Smooth muscle cell (in vitro differentiated cells): ENCODE results near the gene LSM14B. TPM values are rescaled to one million over a fixed set of nuclear protein-coding genes. Genes with fewer than 3 reads are reported as not detected.

Experiments
- DNase-seq: peaks from one replicate; lab custom pipeline; 2025; ENCODE audit not compliant: unreplicated experiment; lab: John Stamatoyannopoulos, UW
- H2AFZ ChIP-seq: fragments of 200-600 bp; sonication (generic); 2 replicates; pipeline ENCODE4 v1.6.0; 2016; ENCODE audit warnings: antibody characterized with exemption, low read depth, mild to moderate bottlenecking
- H3F3A ChIP-seq: fragments of 200-600 bp; sonication (generic); 2 replicates; pipeline ENCODE4 v1.6.0; 2017; ENCODE audit warnings: antibody characterized with exemption, low read depth
- H3K27ac ChIP-seq: fragments of 200-600 bp; sonication (generic); 2 replicates; pipeline ENCODE4 v1.5.1; 2016; ENCODE audit warnings: low read depth, mild to moderate bottlenecking
- H3K27me3 ChIP-seq: fragments of 200-600 bp; sonication (generic); 2 replicates; pipeline ENCODE4 v1.6.1; 2016; ENCODE audit warnings: low read depth, mild to moderate bottlenecking
- H3K36me3 ChIP-seq: fragments of 200-600 bp; sonication (generic); 2 replicates; pipeline ENCODE4 v1.5.1; 2016; ENCODE audit warnings: low read depth
- H3K4me1 ChIP-seq: fragments of 200-600 bp; sonication (generic); 2 replicates; pipeline ENCODE4 v1.5.1; 2016; ENCODE audit warnings: low read depth
- H3K4me2 ChIP-seq: fragments of 200-600 bp; sonication (generic); 2 replicates; pipeline ENCODE4 v1.6.0; 2016; ENCODE audit warnings: mild to moderate bottlenecking
- H3K4me3 ChIP-seq: fragments of 200-600 bp; sonication (generic); 2 replicates; pipeline ENCODE4 v1.5.1; 2016; ENCODE audit warnings: mild to moderate bottlenecking
- H3K79me2 ChIP-seq: fragments of 200-600 bp; sonication (generic); 2 replicates; pipeline ENCODE4 v1.6.0; 2016; ENCODE audit warnings: low read depth, mild to moderate bottlenecking
- H3K9ac ChIP-seq: fragments of 200-600 bp; sonication (generic); 2 replicates; pipeline ENCODE4 v1.6.0; 2016; ENCODE audit warnings: low read depth
- H3K9me3 ChIP-seq: fragments of 200-600 bp; sonication (generic); replicated peaks from 2 replicates; pipeline ENCODE4 v1.5.1; 2016; ENCODE audit warnings: low read depth
- H4K20me1 ChIP-seq: fragments of 200-600 bp; sonication (generic); 2 replicates; pipeline ENCODE4 v1.6.0; 2016; ENCODE audit warnings: low read depth
- CTCF ChIP-seq: fragments of 200-600 bp; sonication (generic); IDR thresholded peaks from 2 replicates; pipeline ENCODE4 v1.5.1; 2017; ENCODE audit warnings: borderline replicate concordance, mild to moderate bottlenecking, antibody characterized with exemption; ENCODE audit not compliant: insufficient read depth, poor library complexity, severe bottlenecking
- WGBS: methylation state at CpG from one replicate; pipeline ENCODE4 v1.1.7; 2016; ENCODE audit warnings: low lambda C conversion rate; 5-methylcytosine and 5-hydroxymethylcytosine counted together
- polyA plus RNA-seq: library from polyadenylated mRNA; unstranded; fragments of >200 nt; fragmentation: Nextera tagmentation; extraction: Ambion mirVana; gene quantifications from 2 replicates; pipeline ENCODE4 v1.2.1, GENCODE V29; 2016
- total RNA-seq: library from RNA; depleted of rRNA; stranded (reverse); fragments of >200 nt; gene quantifications from 2 replicates; pipeline ENCODE4 v1.2.3, GENCODE V29; 2014

Gene LSM14B
- total and polyA plus RNA-seq, 2 experiments from 2014 or later: 5.6 to 21.5 TPM

- no peak overlapping the region for H3K4me2 ChIP-seq
- H3K27me3 ChIP-seq: no peaks in the 10 kb centered on the region
- no peaks in the 10 kb centered on the region for H3K9me3 ChIP-seq
- H4K20me1 ChIP-seq: no peaks in the 10 kb centered on the region
- no peaks in the 10 kb centered on the region for H3K36me3 ChIP-seq
- no peaks in the 10 kb centered on the region for H3K79me2 ChIP-seq
- no peak overlapping the region for H3K4me3 ChIP-seq
- no peak for TF ChIP-seq CTCF
- no peak for DNase-seq
- H3F3A ChIP-seq: no peaks in the 10 kb centered on the region
- no peak overlapping the region for H3K9ac ChIP-seq
- 75% methylated on average over 4 of the region's 7 CpGs for WGBS
- H3K27ac ChIP-seq: no peak overlapping the region
- H3K4me1 ChIP-seq: no peaks in the 10 kb centered on the region
- H2AFZ ChIP-seq: no peak overlapping the region
These were observed 17.4 kb upstream of the LSM14B start for GRCh38 chr20:62104791-62105345.

DNA sequence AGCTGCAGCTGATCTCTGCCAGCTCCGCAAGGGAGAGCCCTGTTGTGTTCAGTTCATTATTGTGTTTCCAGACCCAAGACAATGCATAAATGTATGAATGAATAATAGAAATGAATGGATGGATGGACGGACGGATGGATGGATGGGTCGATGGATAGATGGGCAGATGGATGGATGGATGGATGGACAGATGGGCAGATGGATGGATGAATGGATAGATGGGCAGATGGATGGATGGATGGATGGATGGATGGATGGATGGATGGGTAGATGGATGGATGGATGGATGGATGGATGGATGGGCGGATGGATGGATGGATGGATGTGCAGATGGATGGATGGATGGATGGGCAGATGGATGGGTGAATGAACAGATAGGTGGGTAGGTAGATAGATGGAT lies 16.7 kb upstream of the LSM14B start:
- no peaks in the 10 kb centered on the region for H3K9me3 ChIP-seq
- H2AFZ ChIP-seq: no peak overlapping the region
- no peaks in the 10 kb centered on the region for H4K20me1 ChIP-seq
- H3K79me2 ChIP-seq: no peaks in the 10 kb centered on the region
- no peak overlapping the region for H3K4me2 ChIP-seq
- H3K27ac ChIP-seq: no peak overlapping the region
- DNase-seq: no peak
- 94% methylated on average over 5 of the region's 5 CpGs for WGBS
- H3K4me3 ChIP-seq: no peak overlapping the region
- H3K27me3 ChIP-seq: no peaks in the 10 kb centered on the region
- no peak for TF ChIP-seq CTCF
- no peaks in the 10 kb centered on the region for H3F3A ChIP-seq
- H3K4me1 ChIP-seq: no peaks in the 10 kb centered on the region
- H3K9ac ChIP-seq: no peak overlapping the region
- H3K36me3 ChIP-seq: no peaks in the 10 kb centered on the region

DNA sequence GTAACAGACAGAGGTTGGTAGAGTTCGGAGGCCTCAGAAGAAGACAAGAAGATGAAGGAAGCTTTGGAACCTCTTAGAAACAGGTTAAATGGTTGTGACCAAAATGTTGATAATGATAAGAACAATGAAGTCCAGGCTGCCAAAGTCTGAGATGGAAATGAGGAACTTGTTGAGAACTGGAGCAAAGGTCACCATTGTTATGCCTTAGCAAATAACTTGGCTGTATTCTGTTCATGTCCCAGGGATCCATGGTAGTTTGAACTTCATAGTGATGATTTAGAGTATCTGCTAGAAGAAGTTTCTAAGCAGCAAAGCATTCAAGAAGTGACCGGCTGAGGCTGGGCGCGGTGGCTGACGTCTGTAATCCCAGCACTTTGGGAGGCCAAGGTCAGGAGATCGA lies 11.1 kb upstream of the LSM14B start:
- H3K9me3 ChIP-seq: no peaks in the 10 kb centered on the region

More for the DNA sequence above, 11.1 kb upstream of the LSM14B start:
- H3K4me2 ChIP-seq: no peak overlapping the region
- no peaks in the 10 kb centered on the region for H4K20me1 ChIP-seq
- no peaks in the 10 kb centered on the region for H3K79me2 ChIP-seq
- no peak overlapping the region for H3K9ac ChIP-seq
- H3K36me3 ChIP-seq: no peaks in the 10 kb centered on the region
- no peaks in the 10 kb centered on the region for H3K4me1 ChIP-seq
- H3K27me3 ChIP-seq: peaks cover 3% of the 10 kb centered on the region
- TF ChIP-seq CTCF: no peak
- H2AFZ ChIP-seq: no peak overlapping the region
- H3F3A ChIP-seq: no peaks in the 10 kb centered on the region
- no peak overlapping the region for H3K27ac ChIP-seq
- DNase-seq: no peak
- H3K4me3 ChIP-seq: no peak overlapping the region
- 98% methylated on average over 6 of the region's 6 CpGs for WGBS
